ENCODE measurements around the gene C13orf46.

DNA sequence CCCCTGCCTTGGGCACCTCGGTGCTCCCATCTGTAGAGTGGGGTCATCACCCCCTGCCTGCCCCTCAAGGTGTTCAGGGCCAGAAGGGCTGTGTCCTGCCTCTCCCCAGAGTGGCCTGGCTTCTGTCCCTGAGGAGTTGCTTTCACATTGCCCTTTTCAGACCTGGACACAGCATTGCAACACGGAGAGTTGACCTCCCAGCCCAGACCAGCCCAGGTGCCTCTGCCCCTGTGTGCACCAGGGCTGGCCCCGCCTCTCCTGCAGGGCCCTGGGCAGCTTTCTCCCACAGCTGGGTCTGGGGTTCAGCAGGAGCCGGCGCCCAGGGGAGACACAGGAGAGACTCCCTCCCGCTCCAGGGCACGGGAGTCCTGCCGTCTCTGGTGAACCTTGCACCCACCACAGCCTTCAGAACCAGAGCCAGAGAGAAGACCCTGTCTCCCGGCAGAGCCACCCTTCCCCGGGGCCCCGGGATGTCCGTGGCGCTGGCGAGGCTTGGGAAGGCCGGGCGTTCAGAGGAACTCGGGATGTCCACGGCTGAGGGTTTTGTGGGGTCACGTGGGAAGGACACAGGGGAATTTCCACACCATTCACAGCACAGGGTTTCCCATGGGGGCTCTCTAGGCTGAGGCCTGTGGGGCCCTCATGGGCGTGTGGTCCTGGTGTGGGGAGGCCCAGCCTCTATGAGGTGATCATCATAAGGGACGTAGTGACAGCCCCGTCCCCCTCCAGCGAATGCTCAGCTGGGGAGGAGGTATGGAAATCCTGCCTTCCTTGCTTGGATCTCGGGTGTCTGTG, 23.2 kb downstream of the C13orf46 start:
- no peak for TF ChIP-seq EZH2 (IDR thresholded peaks at IDR 0.05; ENCODE audit: insufficient read depth, poor library complexity, severe bottlenecking)
- TF ChIP-seq EZH2phosphoT487 (IDR thresholded peaks at IDR 0.05; ENCODE audit: insufficient read depth, low read depth) = no peak
